HEK293T (cell line): ENCODE data around the gene P2RX7.
"Not testable (repeated sequence)": the region's sequence is repeated elsewhere in the genome, so short reads cannot be mapped to it uniquely, and the experiment has no call there.

Source experiments
- CTCF ChIA-PET: fragments of 350-600 bp; formaldehyde crosslinking; extraction: SDS; loops from one replicate; lab custom pipeline; 2021; ENCODE audit warnings: antibody characterized with exemption, inconsistent platforms; lab: Yijun Ruan, JAX
- POLR2A ChIA-PET: fragments of 350-600 bp; formaldehyde crosslinking; extraction: SDS; loops from one replicate; lab custom pipeline; 2020; ENCODE audit warnings: antibody characterized with exemption, inconsistent platforms; lab: Yijun Ruan, JAX
- DNase-seq: peaks from one replicate; pipeline ENCODE4 v3.0.0; 2012; ENCODE audit warnings: mixed read lengths; ENCODE audit errors: extremely low spot score
- ARNT ChIP-seq: fragments of 450-650 bp; IDR thresholded peaks from 2 replicates; pipeline ENCODE4 v1.6.1; 2017; ENCODE audit warnings: mild to moderate bottlenecking
- BHLHE40 ChIP-seq: fragments of 450-650 bp; IDR thresholded peaks from 2 replicates; pipeline ENCODE4 v1.6.1; 2016; ENCODE audit warnings: mild to moderate bottlenecking, moderate library complexity, borderline replicate concordance
- CTBP1 ChIP-seq: fragments of 450-650 bp; IDR thresholded peaks from 2 replicates; pipeline ENCODE4 v1.6.1; 2016; ENCODE audit warnings: borderline replicate concordance
- ELF4 ChIP-seq: fragments of 450-650 bp; IDR thresholded peaks from 2 replicates; pipeline ENCODE4 v1.6.1; 2017; ENCODE audit warnings: antibody characterized with exemption
- FOXA1 ChIP-seq: fragments of 450-650 bp; IDR thresholded peaks from 2 replicates; pipeline ENCODE4 v1.6.1; 2016; ENCODE audit warnings: mild to moderate bottlenecking
- FOXK2 ChIP-seq: fragments of 450-650 bp; IDR thresholded peaks from 2 replicates; pipeline ENCODE4 v1.6.1; 2016; ENCODE audit warnings: mild to moderate bottlenecking
- FOXM1 ChIP-seq: fragments of 450-650 bp; IDR thresholded peaks from 2 replicates; pipeline ENCODE4 v1.6.1; 2017; ENCODE audit warnings: mild to moderate bottlenecking, borderline replicate concordance
- HDGF ChIP-seq: fragments of 450-650 bp; IDR thresholded peaks from 2 replicates; pipeline ENCODE4 v1.6.1; 2017; ENCODE audit warnings: antibody characterized with exemption, borderline replicate concordance
- L3MBTL2 ChIP-seq: fragments of 450-650 bp; conservative IDR thresholded peaks from 2 replicates; pipeline ENCODE4 v1.6.1; 2016; ENCODE audit warnings: mild to moderate bottlenecking
- LEF1 ChIP-seq: fragments of 450-650 bp; IDR thresholded peaks from 2 replicates; pipeline ENCODE4 v1.6.1; 2017; ENCODE audit warnings: mild to moderate bottlenecking, borderline replicate concordance
- NFRKB ChIP-seq: fragments of 450-650 bp; IDR thresholded peaks from 2 replicates; pipeline ENCODE4 v1.6.1; 2016; ENCODE audit warnings: mild to moderate bottlenecking, moderate library complexity
- SP1 ChIP-seq: fragments of 450-650 bp; IDR thresholded peaks from 2 replicates; pipeline ENCODE4 v1.6.1; 2017
- SUZ12 ChIP-seq: fragments of 450-650 bp; IDR thresholded peaks from 2 replicates; pipeline ENCODE4 v1.6.1; 2016; ENCODE audit warnings: mild to moderate bottlenecking
- TARDBP ChIP-seq: fragments of 450-650 bp; IDR thresholded peaks from 2 replicates; pipeline ENCODE4 v1.6.1; 2016
- ZNF384 ChIP-seq: fragments of 450-650 bp; IDR thresholded peaks from 2 replicates; pipeline ENCODE4 v1.6.1; 2016
- TF ChIP-seq, protein P1 (sequence below): fragments of 450-650 bp; IDR thresholded peaks from 2 replicates; pipeline ENCODE4 v1.6.1; 2016

The P2RX7 gene

DNA sequence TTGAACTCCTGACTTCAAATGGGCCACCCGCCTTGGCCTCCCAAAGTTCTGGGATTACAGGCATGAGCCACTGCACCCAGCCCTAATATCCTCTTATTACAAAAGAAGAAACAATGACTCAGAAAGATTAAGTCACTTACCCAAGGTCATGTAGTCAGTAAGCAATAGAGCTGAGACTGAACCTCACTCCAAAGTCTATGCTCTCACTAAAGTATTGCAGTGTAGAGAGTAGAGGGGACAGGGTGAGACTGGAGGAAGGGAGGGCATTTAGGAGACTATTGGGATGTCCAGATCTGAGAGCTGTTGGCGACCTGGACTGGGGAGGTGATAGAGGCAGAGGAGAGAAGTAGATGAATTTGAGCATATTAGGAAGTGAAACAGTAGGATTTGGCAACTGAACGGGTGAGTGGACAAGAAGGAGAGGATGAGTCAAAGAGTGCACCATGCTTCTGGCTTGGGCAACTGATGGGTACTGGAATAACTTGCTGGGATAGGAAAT, 11.8 kb downstream of the P2RX7 start:
- DNase-seq: no peak
- ChIA-PET CTCF (no interaction called here), POLR2A (no interaction called here)
- TF ChIP-seq LEF1: no peak
- no peak for TF ChIP-seq ELF4
- TF ChIP-seq BHLHE40: no peak
- no peak for TF ChIP-seq ARNT
- no peak for TF ChIP-seq FOXM1
- TF ChIP-seq HDGF: no peak
- TF ChIP-seq CTBP1: no peak
- no peak for TF ChIP-seq NFRKB
- TF ChIP-seq L3MBTL2: no peak
- no peak for TF ChIP-seq SUZ12

DNA sequence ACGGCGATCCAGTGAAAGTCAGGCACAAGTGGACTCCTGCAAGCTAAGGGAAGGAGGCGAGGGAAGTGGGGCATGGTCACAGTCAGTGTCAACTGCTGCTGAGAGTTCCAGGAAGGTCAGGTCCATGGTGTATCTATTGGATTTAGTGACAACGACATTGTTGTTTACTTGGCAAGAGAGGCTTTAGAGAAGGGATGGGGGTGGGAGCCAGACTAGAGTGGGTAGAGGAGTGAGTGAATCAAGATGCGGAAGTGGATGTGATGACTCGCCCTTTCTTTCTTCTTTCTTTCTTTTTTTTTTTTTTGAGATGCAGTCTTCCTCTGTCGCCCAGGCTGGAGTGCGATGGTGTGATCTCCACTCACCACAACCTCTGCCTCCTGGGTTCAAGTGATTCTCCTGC, 12.5 kb downstream of the P2RX7 start:
- TF ChIP-seq SUZ12: no peak
- TF ChIP-seq L3MBTL2: no peak
- no peak for TF ChIP-seq TARDBP
- TF ChIP-seq CTBP1: no peak
- TF ChIP-seq ZNF384: no peak
- TF ChIP-seq BHLHE40: no peak
- TF ChIP-seq ELF4: no peak
- no peak for TF ChIP-seq ARNT
- TF ChIP-seq SP1: no peak
- POLR2A ChIA-PET: no interaction called here
- no peak for DNase-seq
- CTCF ChIA-PET: no interaction called here

DNA sequence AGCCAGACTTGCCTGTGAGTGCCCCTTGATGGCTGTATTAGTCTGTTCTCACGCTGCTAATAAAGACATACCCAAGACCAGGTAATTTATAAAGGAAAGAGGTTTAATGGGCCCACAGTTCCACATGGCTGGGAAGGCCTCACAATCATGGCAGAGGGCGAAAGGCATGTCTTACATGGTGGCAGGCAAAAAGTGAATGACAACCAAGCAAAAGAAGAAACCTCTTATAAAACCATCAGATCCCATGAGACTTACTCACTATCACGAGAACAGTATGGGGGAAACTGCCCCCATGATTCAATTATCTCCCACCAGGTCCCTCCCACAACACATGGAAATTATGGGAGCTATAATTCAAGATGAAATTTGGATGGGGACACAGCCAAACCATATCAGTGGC, 16.6 kb downstream of the P2RX7 start:
- POLR2A ChIA-PET, DNase-seq: not testable (repeated sequence)
- CTCF ChIA-PET: interaction anchor here (0.5 kb wide), 1 partner anchor 156 kb away, joined by 8 read pairs; no protein-coding TSS in a partner anchor

DNA sequence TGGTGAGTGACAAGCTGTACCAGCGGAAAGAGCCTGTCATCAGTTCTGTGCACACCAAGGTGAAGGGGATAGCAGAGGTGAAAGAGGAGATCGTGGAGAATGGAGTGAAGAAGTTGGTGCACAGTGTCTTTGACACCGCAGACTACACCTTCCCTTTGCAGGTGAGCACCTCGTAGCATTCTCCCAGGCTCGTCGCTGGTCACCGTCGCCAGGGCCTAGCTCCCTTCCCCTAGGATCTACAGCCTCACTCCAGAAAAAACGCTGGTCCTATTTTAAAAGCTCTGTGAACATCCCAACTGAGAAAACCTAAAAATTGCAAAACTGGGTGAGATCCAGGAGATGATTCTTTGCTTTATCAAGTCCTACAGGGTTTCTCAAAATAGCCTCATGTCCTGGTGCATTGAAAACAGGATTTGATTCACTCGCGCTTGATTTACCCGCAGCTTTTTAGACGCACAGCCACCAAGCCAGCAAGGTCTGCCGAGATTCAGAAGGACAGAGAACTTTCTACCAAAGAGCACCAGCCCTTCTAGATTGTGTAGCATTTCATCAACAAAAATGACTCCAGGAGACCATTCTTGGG, 22.2 kb downstream of the P2RX7 start:
- POLR2A ChIA-PET: no interaction called here
- DNase-seq: no peak
- TF ChIP-seq NFRKB (no peak), FOXM1 (no peak), LEF1 (no peak)
- CTCF ChIA-PET: no interaction called here

DNA sequence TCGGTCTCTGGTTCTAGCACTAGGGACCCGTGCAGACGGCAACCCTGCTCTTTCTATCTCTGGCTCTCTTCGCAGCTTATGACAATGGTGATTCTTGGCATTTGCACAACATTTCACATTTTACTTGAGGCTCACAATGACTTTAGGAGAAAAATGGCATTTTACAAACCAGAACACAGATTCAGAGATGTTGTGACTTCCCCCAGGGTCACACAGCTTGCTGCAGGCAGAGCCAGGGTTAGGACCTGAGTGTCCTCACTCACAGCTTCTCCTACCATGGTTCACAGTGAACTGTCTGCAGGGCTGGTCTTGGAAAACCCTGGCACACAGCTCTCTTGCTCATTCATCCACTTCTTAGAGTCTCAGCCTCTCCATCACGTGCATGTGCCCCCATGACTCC, 23.7 kb downstream of the P2RX7 start:
- DNase-seq: no peak
- ChIA-PET CTCF (interaction anchor here (0.6 kb wide), 1 partner anchor 324 kb away, joined by 4 read pairs; no protein-coding TSS in a partner anchor), POLR2A (no interaction called here)
- TF ChIP-seq ELF4: no peak
- TF ChIP-seq SP1: no peak
- no peak for TF ChIP-seq LEF1
- TF ChIP-seq NFRKB: no peak
- TF ChIP-seq FOXA1: no peak
- TF ChIP-seq, protein P1, sequence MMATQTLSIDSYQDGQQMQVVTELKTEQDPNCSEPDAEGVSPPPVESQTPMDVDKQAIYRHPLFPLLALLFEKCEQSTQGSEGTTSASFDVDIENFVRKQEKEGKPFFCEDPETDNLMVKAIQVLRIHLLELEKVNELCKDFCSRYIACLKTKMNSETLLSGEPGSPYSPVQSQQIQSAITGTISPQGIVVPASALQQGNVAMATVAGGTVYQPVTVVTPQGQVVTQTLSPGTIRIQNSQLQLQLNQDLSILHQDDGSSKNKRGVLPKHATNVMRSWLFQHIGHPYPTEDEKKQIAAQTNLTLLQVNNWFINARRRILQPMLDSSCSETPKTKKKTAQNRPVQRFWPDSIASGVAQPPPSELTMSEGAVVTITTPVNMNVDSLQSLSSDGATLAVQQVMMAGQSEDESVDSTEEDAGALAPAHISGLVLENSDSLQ: no peak
- TF ChIP-seq TARDBP: no peak
- no peak for TF ChIP-seq ARNT
- no peak for TF ChIP-seq FOXM1
- no peak for TF ChIP-seq ZNF384
- no peak for TF ChIP-seq HDGF
- no peak for TF ChIP-seq FOXK2
- no peak for TF ChIP-seq L3MBTL2
- TF ChIP-seq BHLHE40: no peak
- TF ChIP-seq CTBP1: no peak
- TF ChIP-seq SUZ12: no peak

DNA sequence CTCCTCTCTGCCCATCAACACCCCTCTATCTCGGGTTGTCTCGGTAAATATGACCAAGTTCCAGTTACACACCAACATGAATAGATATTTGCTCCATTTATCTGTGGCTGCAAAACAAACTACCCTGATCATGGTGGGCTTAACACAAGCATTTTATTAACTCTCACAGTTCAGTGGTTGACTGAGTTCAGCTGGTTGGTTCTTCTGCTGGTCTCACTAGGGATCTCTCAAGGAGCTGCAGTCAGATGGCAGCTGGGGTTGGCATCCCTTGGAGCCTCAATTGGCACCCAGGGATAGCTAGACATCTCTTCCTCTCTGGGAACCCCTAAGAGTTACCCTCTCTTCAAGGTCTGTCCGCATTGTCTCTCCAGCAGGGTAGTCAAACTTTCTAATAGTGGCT, 25.4 kb downstream of the P2RX7 start:
- ChIA-PET POLR2A (no interaction called here), CTCF (no interaction called here)
- no peak for TF ChIP-seq HDGF
- TF ChIP-seq ELF4: no peak
- TF ChIP-seq FOXM1: no peak
- DNase-seq: no peak

DNA sequence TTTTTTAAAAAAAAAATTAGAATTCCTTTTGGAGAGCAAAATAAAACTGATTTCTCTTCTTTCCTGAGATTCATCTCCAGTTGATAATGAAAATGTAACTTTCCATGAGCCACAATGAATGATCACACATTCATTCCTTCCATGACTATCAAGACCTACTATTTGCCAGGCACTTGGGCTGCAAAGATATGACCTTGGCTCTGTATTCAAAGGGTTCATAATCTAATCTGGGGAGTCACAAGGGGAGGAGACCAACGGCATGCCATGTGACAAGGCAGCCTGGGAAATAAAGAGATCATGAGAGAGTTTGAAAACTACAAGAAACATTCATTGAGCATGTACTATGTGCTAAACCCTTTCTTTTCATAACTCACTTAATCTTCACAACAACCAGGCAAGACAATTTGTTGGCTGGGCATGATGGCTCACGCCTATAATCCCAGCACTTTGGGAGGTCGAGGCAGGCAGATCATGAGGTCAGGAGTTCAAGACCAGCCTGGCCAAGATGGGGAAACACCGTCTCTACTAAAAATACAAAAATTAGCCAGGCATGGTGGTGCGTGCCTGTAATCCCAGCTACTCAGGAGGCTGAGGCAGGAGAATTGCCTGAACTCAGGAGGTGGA, 26.2 kb downstream of the P2RX7 start:
- CTCF ChIA-PET, POLR2A ChIA-PET, DNase-seq: not testable (repeated sequence)

DNA sequence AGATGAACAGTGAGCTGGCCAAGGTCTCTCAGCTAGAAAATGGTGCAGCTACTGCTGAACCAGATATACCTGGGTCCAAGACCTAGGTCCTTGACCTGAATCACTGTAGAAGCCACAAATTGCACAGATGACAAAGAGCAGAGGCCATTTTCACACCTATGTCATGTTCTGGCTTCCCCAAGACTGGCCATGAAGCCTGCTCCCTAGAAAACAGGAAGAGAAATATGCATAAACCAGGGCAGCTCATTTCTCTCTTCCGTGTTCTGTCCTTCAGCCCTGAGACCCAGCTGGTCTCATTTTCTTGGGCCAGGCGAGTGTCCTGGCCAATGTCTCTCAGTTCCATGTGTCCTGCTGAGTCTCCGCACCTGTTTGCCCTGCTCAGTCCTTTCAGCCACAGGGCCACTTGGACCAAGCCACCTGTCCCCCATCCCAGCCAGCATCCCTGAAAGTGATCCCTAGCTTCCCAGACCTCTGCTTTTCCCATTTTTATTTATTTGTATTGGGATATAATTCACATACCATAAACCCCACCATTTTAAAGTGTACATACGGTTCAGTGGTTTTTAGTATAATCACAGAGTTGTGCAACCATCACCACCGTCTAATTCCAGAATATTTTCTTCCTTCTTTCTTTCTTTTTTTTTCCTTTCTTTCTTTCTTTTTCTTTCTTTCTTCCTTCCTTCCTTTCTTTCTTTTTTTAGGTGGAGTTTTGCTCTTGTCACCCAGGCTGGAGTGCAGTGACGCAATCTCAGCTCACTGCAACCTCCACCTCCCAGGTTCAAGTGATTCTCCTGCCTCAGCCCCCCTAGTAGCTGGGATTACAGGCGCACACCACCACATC, 27.0 kb downstream of the P2RX7 start:
- CTCF ChIA-PET: no interaction called here
- POLR2A ChIA-PET: no interaction called here
- no peak for TF ChIP-seq FOXM1
- TF ChIP-seq, protein P1: no peak
- DNase-seq: no peak
